NCI-H446 (cell line): ENCODE data around the gene PAWR.
"Not testable (repeated sequence)": the region's sequence is repeated elsewhere in the genome, so short reads cannot be mapped to it uniquely, and the experiment has no call there.

ENCODE experiments used
- DNase-seq, 2 experiments: peaks; one replicate each; lab custom pipeline; 2025; lab: John Stamatoyannopoulos, UW

Gene PAWR

DNA sequence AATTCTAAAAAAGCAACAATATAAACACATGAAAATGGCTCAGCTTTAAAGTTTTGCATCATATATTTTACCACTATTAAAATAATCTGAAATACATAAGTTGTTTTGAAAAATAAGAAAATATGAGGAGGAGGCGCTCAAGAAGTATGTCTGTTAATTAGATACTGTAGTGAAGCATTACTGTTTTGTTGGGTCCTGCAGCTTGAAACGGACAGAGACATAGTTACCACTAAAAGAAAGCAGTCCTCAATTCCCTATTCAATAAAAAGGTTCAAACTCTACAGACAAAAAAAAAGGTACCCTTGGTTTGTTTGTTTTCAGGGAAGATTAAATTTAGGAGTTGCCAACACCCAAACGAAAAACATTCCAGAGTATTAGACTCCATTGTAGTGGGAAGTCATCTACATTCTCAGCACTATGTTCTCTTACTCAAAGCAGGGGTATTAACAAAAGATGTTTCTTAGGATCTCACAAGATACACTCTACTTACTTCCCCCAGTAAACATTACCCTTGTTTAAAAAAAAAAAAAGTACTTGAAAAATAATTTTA, 3.0 kb downstream of the PAWR start:
- no peak for DNase-seq

DNA sequence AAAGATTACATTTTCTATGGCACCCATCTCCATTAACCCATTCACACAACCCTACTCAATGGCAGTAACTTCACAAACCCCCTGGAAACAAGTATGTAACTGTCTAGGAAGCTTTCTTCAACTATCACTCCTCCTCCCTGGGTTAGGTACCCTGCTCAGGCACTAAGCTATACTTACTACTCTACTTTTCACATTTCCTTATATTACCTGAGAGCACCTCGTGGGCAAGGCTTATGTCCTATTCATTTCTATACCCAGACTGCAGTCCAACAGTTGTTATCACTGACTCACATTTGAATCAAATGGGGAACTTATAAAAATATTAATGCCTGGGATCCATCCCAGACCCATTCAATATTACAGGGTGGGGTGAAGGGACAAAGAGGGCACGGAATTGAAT, 4.6 kb downstream of the PAWR start:
- DNase-seq = no peak

DNA sequence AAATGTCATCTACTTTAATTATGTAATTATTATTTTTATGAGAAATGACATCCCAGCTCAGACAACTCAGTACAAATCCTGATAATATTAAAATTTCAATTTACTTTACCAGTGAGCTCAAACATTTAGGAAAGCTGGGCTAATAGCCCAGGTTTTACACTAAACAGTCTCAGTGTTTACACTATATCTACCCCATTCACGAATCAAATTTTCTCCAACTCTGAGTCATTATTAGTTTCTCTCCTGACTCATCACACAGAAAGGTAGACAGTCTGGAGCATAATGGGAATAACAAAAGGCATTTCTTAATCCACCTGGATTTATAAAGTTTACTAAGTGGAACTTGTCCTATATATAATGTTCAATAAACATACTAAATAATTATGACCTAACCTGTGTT, 5.7 kb downstream of the PAWR start:
- no peak for DNase-seq

DNA sequence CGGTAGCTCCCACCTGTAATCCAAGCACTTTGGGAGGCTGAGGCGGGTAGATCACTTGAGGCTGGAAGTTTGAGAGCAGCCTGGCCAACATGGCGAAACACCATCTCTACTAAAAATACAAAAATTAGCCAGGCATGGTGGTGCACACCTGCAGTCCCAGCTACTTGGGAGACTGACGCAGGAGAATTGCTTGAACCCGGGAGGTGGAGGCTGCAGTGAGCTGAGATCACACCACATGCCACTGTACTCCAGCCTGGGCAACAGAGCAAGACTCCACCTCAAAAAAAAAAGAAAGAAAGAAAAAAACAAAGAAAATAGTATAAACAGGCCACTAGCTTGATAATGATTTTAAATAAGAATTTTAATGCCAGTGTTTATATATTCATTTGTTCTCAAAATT, 6.4 kb downstream of the PAWR start:
- not testable (repeated sequence) for DNase-seq

DNA sequence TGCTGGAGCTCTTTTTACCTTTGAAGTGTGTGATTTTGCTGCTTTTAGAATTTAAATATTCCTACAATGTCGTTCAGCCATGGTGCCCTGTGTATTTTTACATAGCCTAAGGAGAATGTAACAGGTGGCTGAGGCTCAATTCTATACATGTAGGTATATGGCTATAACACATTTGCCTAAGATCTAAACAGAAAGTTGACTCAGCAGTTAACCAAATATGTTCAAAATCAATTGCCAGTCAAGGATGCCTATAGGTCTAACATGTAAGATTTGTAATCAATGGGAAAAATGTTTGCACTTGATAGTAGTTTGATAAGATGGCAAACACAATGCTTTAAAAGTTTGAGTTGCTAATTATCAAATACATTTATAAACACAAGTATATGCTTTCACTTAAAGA, 8.2 kb downstream of the PAWR start:
- DNase-seq = no peak

GRCh38 chr12:79681008-79681590, 9.7 kb downstream of the PAWR start:
- no peak for DNase-seq

GRCh38 chr12:79680051-79680450, 10.7 kb downstream of the PAWR start:
- no peak for DNase-seq

DNA sequence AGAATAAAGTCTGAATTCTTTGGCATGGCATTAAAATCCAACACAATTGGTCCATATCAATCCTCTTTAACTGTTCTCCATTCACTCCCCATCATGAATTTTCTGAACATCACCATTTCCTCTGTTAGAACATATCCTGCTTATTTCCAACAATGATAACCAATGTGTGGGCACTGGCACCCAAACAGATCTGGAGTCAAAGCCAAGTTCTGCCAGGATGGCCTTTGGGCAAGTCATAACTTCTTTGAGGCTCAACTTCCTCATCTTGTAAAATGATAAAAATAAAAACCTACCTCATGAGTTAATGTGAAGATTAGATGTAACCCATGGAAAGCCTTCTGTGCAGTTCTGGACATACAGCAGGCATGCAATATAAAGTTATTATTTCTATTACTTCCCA, 12.5 kb downstream of the PAWR start:
- DNase-seq = no peak

DNA sequence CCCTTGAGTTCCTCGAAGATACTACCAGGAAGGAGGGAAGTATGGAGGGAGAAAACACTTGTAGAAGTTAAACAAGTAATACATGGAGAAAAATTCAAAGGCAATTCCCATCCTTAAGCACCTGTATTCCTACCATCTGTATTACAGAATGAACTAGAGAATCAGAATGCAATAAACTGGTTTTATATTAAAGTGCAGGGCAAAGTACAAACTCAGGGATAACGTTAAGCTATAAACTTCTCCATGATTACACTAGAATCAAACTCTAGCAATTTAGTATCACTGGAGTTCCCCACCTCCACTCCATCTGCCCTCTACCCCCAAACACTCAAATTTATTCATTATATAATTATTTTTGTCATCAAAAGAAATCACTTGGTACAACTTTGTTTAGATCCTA, 13.1 kb downstream of the PAWR start:
- no peak for DNase-seq

GRCh38 chr12:79676579-79676978, 14.2 kb downstream of the PAWR start:
- DNase-seq = no peak

- DNase-seq = no peak
Observed at GRCh38 chr12:79674629-79675028, 16.1 kb downstream of the PAWR start.

GRCh38 chr12:79673354-79673753, 17.4 kb downstream of the PAWR start:
- no peak for DNase-seq

DNA sequence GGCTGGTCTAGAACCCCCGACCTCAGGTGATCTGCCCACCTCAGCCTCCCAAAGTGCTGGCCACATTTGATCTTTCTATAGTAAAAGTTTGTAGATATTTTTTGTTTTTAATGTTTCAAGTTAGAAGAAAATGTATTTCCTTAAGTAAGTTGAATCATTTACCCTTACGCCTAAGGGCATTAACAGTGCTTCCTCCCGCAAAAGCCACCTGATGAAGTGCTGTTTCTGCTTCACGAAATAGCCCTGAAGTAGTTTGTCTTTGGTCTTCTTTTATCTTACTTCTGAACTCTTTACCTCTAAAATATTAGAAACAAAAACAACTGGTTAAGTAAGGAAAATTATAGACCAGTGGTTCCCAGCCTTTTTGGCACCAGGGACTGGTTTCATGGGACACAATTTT, 22.7 kb downstream of the PAWR start:
- DNase-seq = no peak

GRCh38 chr12:79665212-79665887, 25.4 kb downstream of the PAWR start:
- DNase-seq = no peak

DNA sequence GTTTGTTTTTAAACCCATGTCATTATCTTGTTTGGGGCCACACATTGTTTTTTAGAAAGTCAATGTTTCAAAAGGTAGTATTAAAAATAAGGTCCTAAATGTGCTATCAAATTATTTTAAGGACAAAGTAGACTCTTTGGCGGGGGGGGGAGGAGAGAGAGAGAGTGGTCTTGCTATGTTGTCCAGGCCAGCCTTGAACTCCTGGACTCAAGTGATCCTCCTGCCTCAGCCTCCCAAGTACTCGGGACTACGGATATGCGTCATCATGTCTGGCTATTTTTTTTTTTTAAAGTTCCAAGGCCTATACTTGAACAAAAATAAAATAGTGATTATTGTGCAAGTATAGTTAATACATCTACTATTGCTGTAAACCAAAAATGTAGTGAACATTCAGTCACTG, 26.2 kb downstream of the PAWR start:
- no peak for DNase-seq

DNA sequence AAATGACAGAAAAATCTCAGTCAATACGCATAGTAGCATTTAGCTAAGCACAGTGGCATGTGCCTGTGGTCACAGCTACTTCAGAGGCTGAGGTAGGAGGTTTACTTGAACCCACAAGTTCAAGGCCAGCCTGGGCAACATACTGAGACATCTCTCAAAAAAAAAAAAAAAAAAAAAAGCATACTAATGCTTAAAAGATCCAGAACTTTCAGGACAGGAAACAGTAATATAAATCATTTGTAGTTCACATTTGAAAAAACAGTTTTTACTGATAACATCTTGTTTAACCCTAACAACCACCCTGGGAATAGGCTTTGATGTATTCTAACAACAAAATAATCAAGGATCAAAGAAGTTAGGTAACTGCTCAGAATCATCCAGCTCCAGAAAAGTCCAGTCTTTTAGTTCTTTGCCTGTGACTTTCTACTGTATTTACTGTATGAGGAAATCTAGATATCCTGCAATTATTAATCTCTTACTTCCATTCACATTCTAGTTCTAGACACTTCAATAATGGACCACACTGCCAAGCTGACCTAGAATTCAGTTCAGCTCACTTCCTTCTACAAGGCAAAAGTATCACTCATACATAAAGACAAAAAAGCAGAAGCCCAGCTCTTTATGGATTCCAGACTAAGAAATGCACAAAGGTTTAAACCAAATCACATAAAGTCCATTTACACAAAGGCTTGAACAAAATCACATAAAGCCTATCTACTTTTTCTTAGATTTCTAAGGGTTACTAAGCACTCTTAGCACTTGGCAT, 28.5 kb downstream of the PAWR start:
- DNase-seq = no peak

GRCh38 chr12:79661629-79662028, 29.1 kb downstream of the PAWR start:
- DNase-seq = no peak

DNA sequence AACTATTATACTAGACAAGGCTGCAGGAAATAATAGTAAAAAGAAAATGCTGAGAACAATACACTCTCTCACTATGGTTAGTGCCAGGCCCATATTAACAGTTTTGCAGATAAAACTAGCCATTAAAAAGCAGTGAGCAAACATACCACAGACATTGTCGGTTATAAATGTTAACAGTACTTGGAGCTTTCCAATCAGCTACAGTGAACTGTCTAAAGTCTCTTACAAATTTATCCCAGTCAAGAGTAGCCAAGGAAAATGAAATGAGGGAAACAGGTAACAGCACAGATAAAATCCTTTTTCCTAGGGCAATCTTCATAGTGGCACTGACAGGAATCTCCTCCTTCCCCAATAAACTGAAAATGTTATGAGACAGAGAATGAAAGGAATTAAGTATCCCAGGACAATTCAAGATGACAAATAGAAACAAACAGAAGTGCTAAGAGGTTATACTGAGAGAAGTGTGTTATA, 30.8 kb downstream of the PAWR start:
- no peak for DNase-seq

GRCh38 chr12:79658221-79658620, 32.5 kb downstream of the PAWR start:
- DNase-seq = no peak

GRCh38 chr12:79657136-79657535, 33.6 kb downstream of the PAWR start:
- no peak for DNase-seq

DNA sequence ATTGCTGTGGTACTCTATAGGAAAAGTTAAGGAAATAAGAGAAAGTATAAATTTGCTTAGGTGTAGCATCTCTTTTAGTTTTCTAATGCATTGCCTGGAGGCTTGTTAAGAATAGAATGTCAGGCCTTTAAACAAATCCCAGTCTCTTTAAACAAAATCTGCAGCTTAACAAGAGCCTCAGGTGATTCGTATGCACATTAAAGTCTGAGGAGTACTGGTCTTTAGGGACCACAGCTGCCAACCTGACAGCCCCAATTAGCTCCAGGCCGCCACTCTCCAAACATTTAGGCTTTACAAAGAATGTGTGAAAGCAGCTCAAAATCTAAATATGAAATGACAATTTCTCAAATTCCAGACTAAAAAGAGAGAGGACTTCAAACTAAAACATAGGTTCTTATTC, 35.7 kb downstream of the PAWR start:
- no peak for DNase-seq

DNA sequence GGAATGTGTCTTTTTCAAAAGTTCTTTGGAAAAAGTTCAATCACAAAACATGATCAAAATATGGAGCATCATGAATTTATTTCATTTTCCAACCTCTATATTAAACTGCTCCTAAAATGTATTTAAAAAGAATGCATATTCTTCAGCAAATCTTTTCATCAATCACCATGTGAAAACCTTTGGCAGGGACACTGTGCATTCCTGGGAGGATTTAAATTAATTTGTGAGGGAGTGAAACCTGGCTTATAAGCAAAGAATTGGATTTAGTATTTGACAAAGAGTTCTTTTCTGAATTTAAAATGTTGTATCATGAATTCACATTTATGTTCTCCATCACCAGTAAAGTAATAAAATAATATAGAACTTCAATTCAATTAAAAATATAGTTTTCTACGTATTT, 38.2 kb downstream of the PAWR start:
- no peak for DNase-seq

DNA sequence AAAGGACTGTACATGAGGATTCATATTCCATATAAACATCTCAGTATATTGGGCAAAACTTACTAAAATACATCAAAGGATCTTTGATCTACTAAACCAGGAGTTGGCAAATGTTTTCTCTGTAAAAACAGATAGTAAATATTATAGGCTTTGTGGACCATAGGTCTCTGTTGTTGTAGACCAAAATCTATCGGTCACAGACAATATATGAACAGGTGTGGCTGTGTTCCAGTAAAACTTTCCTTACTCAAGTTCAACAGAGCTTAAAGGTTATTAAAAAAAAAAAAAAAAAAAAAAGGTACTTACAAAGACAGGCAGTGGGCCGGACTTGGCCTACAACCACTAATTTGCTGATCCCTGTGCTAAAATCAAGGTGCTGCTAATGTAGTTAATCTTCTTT, 40.3 kb downstream of the PAWR start:
- DNase-seq = no peak
